ENCODE data around the gene PTPRU.
A peak's percentile ranks its signal among the peaks of the same experiment; 100 is the strongest.

Gene PTPRU

GRCh38 chr1:29245876-29246275 lies 9.6 kb downstream of the PTPRU start:
- TF ChIP-seq MYC (IDR thresholded peaks at IDR 0.05; ENCODE audit: low read depth, low read length) (no peak), CTCF (IDR thresholded peaks at IDR 0.05; ENCODE audit: low read depth, low read length) (peak; percentile 30), MAX (IDR thresholded peaks at IDR 0.05; ENCODE audit: low read depth, low read length) (no peak; the same call in 1 of the 2 replicates)
- DNase-seq (ENCODE audit: low read depth), result no peak

GRCh38 chr1:29247044-29247443 lies 10.7 kb downstream of the PTPRU start:
- TF ChIP-seq POLR2A (IDR thresholded peaks at IDR 0.05; ENCODE audit: extremely low read depth, insufficient read length) (no peak), MAX (IDR thresholded peaks at IDR 0.05; ENCODE audit: low read depth, low read length) (no peak), MYC (IDR thresholded peaks at IDR 0.05; ENCODE audit: low read depth, low read length) (no peak), CTCF (IDR thresholded peaks at IDR 0.05; ENCODE audit: low read depth, low read length) (no peak)
- H3K4me3 ChIP-seq (ENCODE audit: low read depth, low read length), result no peak overlapping the region
- no peak for DNase-seq (ENCODE audit: low read depth)

More at GRCh38 chr1:29245876-29246275, 9.6 kb downstream of the PTPRU start:
- no peak overlapping the region for H3K4me3 ChIP-seq (ENCODE audit: low read depth, low read length)

- TF ChIP-seq MYC (IDR thresholded peaks at IDR 0.05; ENCODE audit: low read depth, low read length) (no peak), POLR2A (IDR thresholded peaks at IDR 0.05; ENCODE audit: extremely low read depth, insufficient read length) (no peak), CTCF (IDR thresholded peaks at IDR 0.05; ENCODE audit: low read depth, low read length) (no peak)
- no peak for DNase-seq (ENCODE audit: low read depth)
- H3K4me3 ChIP-seq (ENCODE audit: low read depth, low read length), result no peak overlapping the region
These were observed 11.4 kb downstream of the PTPRU start for GRCh38 chr1:29247571-29248273.

GRCh38 chr1:29248409-29248808 lies 12.1 kb downstream of the PTPRU start:
- DNase-seq (ENCODE audit: low read depth), result no peak
- no peak overlapping the region for H3K4me3 ChIP-seq (ENCODE audit: low read depth, low read length)
- no peak for TF ChIP-seq CTCF (IDR thresholded peaks at IDR 0.05; ENCODE audit: low read depth, low read length)
- no peak for TF ChIP-seq MYC (IDR thresholded peaks at IDR 0.05; ENCODE audit: low read depth, low read length)
- no peak for TF ChIP-seq POLR2A (IDR thresholded peaks at IDR 0.05; ENCODE audit: extremely low read depth, insufficient read length)

GRCh38 chr1:29249170-29249691 lies 12.9 kb downstream of the PTPRU start:
- TF ChIP-seq POLR2A (IDR thresholded peaks at IDR 0.05; ENCODE audit: extremely low read depth, insufficient read length) (no peak), MYC (IDR thresholded peaks at IDR 0.05; ENCODE audit: low read depth, low read length) (no peak), CTCF (IDR thresholded peaks at IDR 0.05; ENCODE audit: low read depth, low read length) (no peak), MAX (IDR thresholded peaks at IDR 0.05; ENCODE audit: low read depth, low read length) (no peak)
- peak; percentile 60 for DNase-seq (ENCODE audit: low read depth)
- H3K4me3 ChIP-seq (ENCODE audit: low read depth, low read length), result no peak overlapping the region
